K562 (cell line): ENCODE results near the gene SLC19A1. TPM values are rescaled to one million over a fixed set of nuclear protein-coding genes. Genes with fewer than 3 reads are reported as not detected.

Experiments
- CBFB ChIP-seq: sonication (generic); formaldehyde crosslinking; IDR thresholded peaks from 2 replicates; pipeline ENCODE4 v1.4.0; 2020; ENCODE audit warnings: mild to moderate bottlenecking, missing genetic modification reagents
- CCNT2 ChIP-seq: IDR thresholded peaks from 2 replicates; pipeline ENCODE4 v1.6.1; 2011; ENCODE audit warnings: borderline replicate concordance, low read depth, mild to moderate bottlenecking, moderate library complexity, mixed read lengths, low read length; ENCODE audit not compliant: insufficient read length; ENCODE audit errors: extremely low read depth
- E2F4 ChIP-seq: sonication (generic); formaldehyde crosslinking; IDR thresholded peaks from 2 replicates; pipeline ENCODE4 v1.8.0; 2022; ENCODE audit warnings: mild to moderate bottlenecking, low read depth, missing genetic modification reagents
- FOXK2 ChIP-seq, 2 experiments: fragments of 450-650 bp; IDR thresholded peaks in 1 of 2; conservative IDR thresholded peaks in 1 of 2; 2 replicates each; pipeline ENCODE4 v1.6.1; 2016; ENCODE audit warnings: low read depth in 2 of 2, mild to moderate bottlenecking in 1 of 2
- GABPA ChIP-seq: fragments of 200-800 bp; sonication (Bioruptor generic); conservative IDR thresholded peaks from 2 replicates; pipeline ENCODE4 v1.6.1; 2016; ENCODE audit warnings: low read depth, missing genetic modification characterization, missing compliant biosample characterization
- NEUROD1 ChIP-seq: fragments of 150-350 bp; IDR thresholded peaks from 2 replicates; pipeline ENCODE4 v1.6.1; 2014; ENCODE audit warnings: borderline replicate concordance, low read length, low read depth; ENCODE audit not compliant: partially characterized antibody
- RFX5 ChIP-seq: IDR thresholded peaks from 2 replicates; pipeline ENCODE4 v1.6.1; 2011; ENCODE audit warnings: low read depth, mild to moderate bottlenecking, improper control_type of control experiment, low read length
- ZFP36 ChIP-seq: fragments of 150-350 bp; IDR thresholded peaks from 2 replicates; pipeline ENCODE4 v1.6.1; 2018; ENCODE audit warnings: low read length, low read depth; ENCODE audit not compliant: partially characterized antibody
- ZNF3 ChIP-seq: fragments of 250-450 bp; sonication (Bioruptor Pico); IDR thresholded peaks from 2 replicates; pipeline ENCODE4 v1.5.0; 2021; ENCODE audit warnings: mild to moderate bottlenecking, moderate library complexity
- ZNF407 ChIP-seq: fragments of 450-650 bp; IDR thresholded peaks from 2 replicates; pipeline ENCODE4 v1.6.1; 2016; ENCODE audit warnings: low read depth
- ZNF518B ChIP-seq: fragments of 250-450 bp; sonication (Bioruptor Pico); IDR thresholded peaks from 2 replicates; pipeline ENCODE4 v1.5.0; 2021; ENCODE audit warnings: mild to moderate bottlenecking, moderate library complexity
- polyA plus RNA-seq, 8 experiments: library from polyadenylated mRNA; depleted of rRNA in 4 of 8; stranded (reverse) in 5 of 8; unstranded in 3 of 8; fragments of >200 nt; fragmentation: Nextera tagmentation in 2 of 8; fragmentation: Illumina TruSeq in 1 of 8; extraction: Ambion mirVana in 2 of 8; extraction: Trizol in 1 of 8; gene quantifications; 2 replicates each; pipeline versions ENCODE4 v1.2.1 to v1.2.3, GENCODE V29; 2011 to 2014; ENCODE audit warnings: inconsistent platforms in 1 of 8, missing spikeins in 1 of 8
- total RNA-seq, 7 experiments: library from RNA; depleted of rRNA in 6 of 7; stranded (reverse); fragments of >200 nt in 6 of 7; fragmentation: Illumina TruSeq in 2 of 7; extraction: Trizol in 2 of 7; gene quantifications; 2 replicates each; pipeline versions ENCODE4 v1.2.1 to v1.2.3, GENCODE V29; 2011 to 2021; ENCODE audit warnings: low replicate concordance in 1 of 7

Gene SLC19A1
- total and polyA plus RNA-seq, 9 of the 15 experiments (the other 6 are each of a cell fraction or from before 2014, with no cell fraction given) = 0.65 to 88.7 (median 12.0) TPM

- TF ChIP-seq E2F4 (CRISPR knock-in tag) (no peak), GABPA (tag) (no peak), ZNF407 (peak; percentile 58; the same call in 1 of the 2 replicates), RFX5 (no peak), ZNF518B (CRISPR knock-in tag) (no peak), ZFP36 (peak; percentile 66), CCNT2 (no peak), ZNF3 (CRISPR knock-in tag) (no peak), FOXK2 (conservative IDR thresholded peaks at IDR 0.05 in 1 of 2, IDR thresholded peaks at IDR 0.05 in 1 of 2; ENCODE audit: low read depth in 2 of 2) (no peak), NEUROD1 (no peak), CBFB (CRISPR knock-in tag) (no peak)
Observed at GRCh38 chr21:45548711-45549491, 6.7 kb upstream of the SLC19A1 start (continued).
